ENCODE data around the gene CNRIP1. TPM values are rescaled to one million over a fixed set of nuclear protein-coding genes. Genes with fewer than 3 reads are reported as not detected.

The CNRIP1 gene, protein sequence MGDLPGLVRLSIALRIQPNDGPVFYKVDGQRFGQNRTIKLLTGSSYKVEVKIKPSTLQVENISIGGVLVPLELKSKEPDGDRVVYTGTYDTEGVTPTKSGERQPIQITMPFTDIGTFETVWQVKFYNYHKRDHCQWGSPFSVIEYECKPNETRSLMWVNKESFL
- polyA plus RNA-seq (2011; rRNA removed) (0.93 and 1.2 TPM in 2 replicates), polyA plus RNA-seq (2017; fragmentation: RNase III; extraction: RNeasy Plus Mini Kit Qiagen cat#74134 plus additional on column Dnase treatment) (2.3 to 2.9 TPM (median 2.6 TPM) in 3 replicates), polyA minus RNA-seq (2011; rRNA and poly(A)+ RNA removed) (0.33 and 0.58 TPM in 2 replicates)
- 0.63 and 0.97 TPM in 2 replicates for polyA plus RNA-seq (2012; cell fraction: cytosol; rRNA removed)
- polyA plus RNA-seq (2012; cell fraction: nucleus; rRNA removed), result 0.44 and 0.47 TPM in 2 replicates

DNA sequence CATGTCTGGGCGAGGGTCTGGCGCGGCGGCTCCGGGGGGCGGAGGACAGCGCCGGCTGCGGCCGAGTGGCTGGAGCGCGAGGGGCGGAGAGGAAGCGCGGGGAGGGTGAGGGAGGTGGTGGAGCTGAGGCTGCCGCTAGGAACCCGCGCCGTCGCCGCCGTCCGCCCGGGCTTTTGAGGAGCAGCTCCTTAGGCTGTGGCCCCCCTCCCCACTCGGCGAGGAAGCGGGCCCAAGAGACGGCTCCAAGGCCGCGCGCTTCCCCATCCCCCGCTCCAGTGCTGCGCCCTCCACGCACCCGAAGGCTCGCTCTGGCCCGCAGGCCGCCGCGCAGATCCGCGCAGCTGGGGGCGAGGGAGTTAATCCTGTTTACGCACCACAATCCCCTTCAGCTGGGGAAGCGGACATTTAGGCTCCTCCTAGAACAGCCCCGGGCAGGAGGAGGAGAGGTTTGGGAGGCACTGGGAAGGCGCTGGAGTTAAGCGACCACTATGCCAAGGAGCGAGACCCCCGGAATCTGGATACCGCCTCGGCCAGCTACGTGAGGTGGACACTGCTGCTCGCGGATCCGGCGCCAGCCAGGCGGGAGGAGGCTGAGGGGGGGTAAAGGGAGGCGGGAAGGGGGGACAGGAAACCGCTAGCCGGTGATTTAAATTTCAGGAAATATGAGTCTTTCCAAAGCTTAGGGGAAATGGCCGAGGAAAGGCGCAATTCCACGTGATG lies at the start of gene CNRIP1:
Gene CNRIP1, minus strand, starts transcription at position 552 of the 720 bp plus-strand sequence. Its CDS starts 549 bp downstream, at position 3.
- POLR2A ChIA-PET, result interaction anchor here (0.7 kb wide), 1 partner anchor 67 kb away, joined by 3 read pairs; the partner anchor contains the start of gene PPP3R1
- peak within 1 kb of the TSS; percentile 61 for H3K4me3 ChIP-seq
- peaks cover 5% of the 10 kb centered on the region; the same call in 2 of the 3 replicates for H3K4me1 ChIP-seq
- no peak for FAIRE-seq
- peak within 1 kb of the TSS; percentile 46 to 83 for H3K27ac ChIP-seq
- CTCF ChIA-PET, result interaction anchor here (0.6 to 2.0 kb wide), 9 partner anchors 9 to 169 kb away, joined by 3 to 6 read pairs (median 3); no protein-coding TSS in a partner anchor
- no peaks in the 10 kb centered on the region for H3K9me3 ChIP-seq
- TF ChIP-seq, protein P1, sequence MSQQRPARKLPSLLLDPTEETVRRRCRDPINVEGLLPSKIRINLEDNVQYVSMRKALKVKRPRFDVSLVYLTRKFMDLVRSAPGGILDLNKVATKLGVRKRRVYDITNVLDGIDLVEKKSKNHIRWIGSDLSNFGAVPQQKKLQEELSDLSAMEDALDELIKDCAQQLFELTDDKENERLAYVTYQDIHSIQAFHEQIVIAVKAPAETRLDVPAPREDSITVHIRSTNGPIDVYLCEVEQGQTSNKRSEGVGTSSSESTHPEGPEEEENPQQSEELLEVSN (IDR thresholded peaks at IDR 0.05; ENCODE audit: borderline replicate concordance, low read depth), result peak; percentile 16; the same call in 1 of the 2 replicates
- TF ChIP-seq, protein P2, sequence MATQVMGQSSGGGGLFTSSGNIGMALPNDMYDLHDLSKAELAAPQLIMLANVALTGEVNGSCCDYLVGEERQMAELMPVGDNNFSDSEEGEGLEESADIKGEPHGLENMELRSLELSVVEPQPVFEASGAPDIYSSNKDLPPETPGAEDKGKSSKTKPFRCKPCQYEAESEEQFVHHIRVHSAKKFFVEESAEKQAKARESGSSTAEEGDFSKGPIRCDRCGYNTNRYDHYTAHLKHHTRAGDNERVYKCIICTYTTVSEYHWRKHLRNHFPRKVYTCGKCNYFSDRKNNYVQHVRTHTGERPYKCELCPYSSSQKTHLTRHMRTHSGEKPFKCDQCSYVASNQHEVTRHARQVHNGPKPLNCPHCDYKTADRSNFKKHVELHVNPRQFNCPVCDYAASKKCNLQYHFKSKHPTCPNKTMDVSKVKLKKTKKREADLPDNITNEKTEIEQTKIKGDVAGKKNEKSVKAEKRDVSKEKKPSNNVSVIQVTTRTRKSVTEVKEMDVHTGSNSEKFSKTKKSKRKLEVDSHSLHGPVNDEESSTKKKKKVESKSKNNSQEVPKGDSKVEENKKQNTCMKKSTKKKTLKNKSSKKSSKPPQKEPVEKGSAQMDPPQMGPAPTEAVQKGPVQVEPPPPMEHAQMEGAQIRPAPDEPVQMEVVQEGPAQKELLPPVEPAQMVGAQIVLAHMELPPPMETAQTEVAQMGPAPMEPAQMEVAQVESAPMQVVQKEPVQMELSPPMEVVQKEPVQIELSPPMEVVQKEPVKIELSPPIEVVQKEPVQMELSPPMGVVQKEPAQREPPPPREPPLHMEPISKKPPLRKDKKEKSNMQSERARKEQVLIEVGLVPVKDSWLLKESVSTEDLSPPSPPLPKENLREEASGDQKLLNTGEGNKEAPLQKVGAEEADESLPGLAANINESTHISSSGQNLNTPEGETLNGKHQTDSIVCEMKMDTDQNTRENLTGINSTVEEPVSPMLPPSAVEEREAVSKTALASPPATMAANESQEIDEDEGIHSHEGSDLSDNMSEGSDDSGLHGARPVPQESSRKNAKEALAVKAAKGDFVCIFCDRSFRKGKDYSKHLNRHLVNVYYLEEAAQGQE (IDR thresholded peaks at IDR 0.05), result no peak
- TF ChIP-seq, protein P3, sequence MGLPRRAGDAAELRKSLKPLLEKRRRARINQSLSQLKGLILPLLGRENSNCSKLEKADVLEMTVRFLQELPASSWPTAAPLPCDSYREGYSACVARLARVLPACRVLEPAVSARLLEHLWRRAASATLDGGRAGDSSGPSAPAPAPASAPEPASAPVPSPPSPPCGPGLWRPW (IDR thresholded peaks at IDR 0.05), result no peak
- TF ChIP-seq JUNB (IDR thresholded peaks at IDR 0.05), result no peak
- TF ChIP-seq GATA3 (IDR thresholded peaks at IDR 0.05; ENCODE audit: borderline replicate concordance), result no peak
- TF ChIP-seq, protein P4, sequence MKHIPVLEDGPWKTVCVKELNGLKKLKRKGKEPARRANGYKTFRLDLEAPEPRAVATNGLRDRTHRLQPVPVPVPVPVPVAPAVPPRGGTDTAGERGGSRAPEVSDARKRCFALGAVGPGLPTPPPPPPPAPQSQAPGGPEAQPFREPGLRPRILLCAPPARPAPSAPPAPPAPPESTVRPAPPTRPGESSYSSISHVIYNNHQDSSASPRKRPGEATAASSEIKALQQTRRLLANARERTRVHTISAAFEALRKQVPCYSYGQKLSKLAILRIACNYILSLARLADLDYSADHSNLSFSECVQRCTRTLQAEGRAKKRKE (CRISPR knock-in tag; IDR thresholded peaks at IDR 0.05; ENCODE audit: low read depth), result no peak
- 0 out of 2 replicates have a peak, but pooled peaks have one; percentile 46 for TF ChIP-seq HDAC2 (IDR thresholded peaks at IDR 0.05)
- no peak for TF ChIP-seq RCOR1 (IDR thresholded peaks at IDR 0.05; ENCODE audit: low read depth, low read length)
- TF ChIP-seq FOSB (CRISPR knock-in tag; IDR thresholded peaks at IDR 0.05), result no peak
- TF ChIP-seq HOXB5 (CRISPR knock-in tag; IDR thresholded peaks at IDR 0.05), result no peak
- TF ChIP-seq, protein P5, sequence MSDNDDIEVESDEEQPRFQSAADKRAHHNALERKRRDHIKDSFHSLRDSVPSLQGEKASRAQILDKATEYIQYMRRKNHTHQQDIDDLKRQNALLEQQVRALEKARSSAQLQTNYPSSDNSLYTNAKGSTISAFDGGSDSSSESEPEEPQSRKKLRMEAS (IDR thresholded peaks at IDR 0.05), result peak; percentile 57
- no peak for TF ChIP-seq EP300 (IDR thresholded peaks at IDR 0.05)
- TF ChIP-seq TFCP2L1 (CRISPR knock-in tag; IDR thresholded peaks at IDR 0.05), result no peak
- no peak for TF ChIP-seq SREBF2 (IDR thresholded peaks at IDR 0.05)
- no peak for TF ChIP-seq ZNF302 (CRISPR knock-in tag; IDR thresholded peaks at IDR 0.05)
- no peak for TF ChIP-seq ZC3H11A (IDR thresholded peaks at IDR 0.05)
- no peak for TF ChIP-seq CHD4 (IDR thresholded peaks at IDR 0.05; ENCODE audit: borderline replicate concordance)
- TF ChIP-seq HOXA7 (CRISPR knock-in tag; IDR thresholded peaks at IDR 0.05), result no peak
- no peak for TF ChIP-seq BHLHE40 (IDR thresholded peaks at IDR 0.05; ENCODE audit: low read depth, low read length)
- TF ChIP-seq MAZ (IDR thresholded peaks at IDR 0.05; ENCODE audit: borderline replicate concordance, low read depth, low read length), result no peak
- no peak for TF ChIP-seq NPAS2 (CRISPR knock-in tag; IDR thresholded peaks at IDR 0.05; ENCODE audit: borderline replicate concordance)
- TF ChIP-seq RARB (CRISPR knock-in tag; IDR thresholded peaks at IDR 0.05), result no peak
- no peak for TF ChIP-seq ZSCAN20 (CRISPR knock-in tag; IDR thresholded peaks at IDR 0.05)
- peak in 1 of 2 experiments; percentile 35; a peak in 1 of 5 replicates for TF ChIP-seq JUN (IDR thresholded peaks at IDR 0.05)
- no peak for TF ChIP-seq FOSL2 (IDR thresholded peaks at IDR 0.05)
- no peak for TF ChIP-seq FOSL2 (CRISPR knock-in tag; IDR thresholded peaks at IDR 0.05)
- DNase-seq (ENCODE audit: low read depth in 1 of 2, low spot score in 1 of 2), result peak; percentile 18 to 49
- peak; percentile 81 to 87 for ATAC-seq
- 2% methylated on average over 45 of the region's 64 CpGs for WGBS (ENCODE audit: missing lambda C conversion rate)
- peak within 1 kb of the TSS; percentile 74 for H3K4me2 ChIP-seq

All from A549 (cell line).